Activated T-cell treated with anti-CD3 and anti-CD28 coated beads for 24 hours (primary cell): ENCODE data around the gene RPRD2.
A peak's percentile ranks its signal among the peaks of the same experiment; 100 is the strongest.
"Not testable (repeated sequence)": the region's sequence is repeated elsewhere in the genome, so short reads cannot be mapped to it uniquely, and the experiment has no call there.

Experiments
- DNase-seq: peaks from one replicate; pipeline ENCODE4 v3.0.0-alpha.2; 2020; ENCODE audit warnings: low read depth

RPRD2 gene

GRCh38 chr1:150363426-150364230 lies at the start of gene RPRD2:
RPRD2 (plus strand) TSS chr1:150364147; CDS start chr1:150364715, 568 bp downstream.
- DNase-seq = peak; percentile 99

GRCh38 chr1:150314691-150315090 lies 49.3 kb upstream of the RPRD2 start:
- not testable (repeated sequence) for DNase-seq

GRCh38 chr1:150320667-150320978 lies 43.3 kb upstream of the RPRD2 start:
- DNase-seq = no peak

GRCh38 chr1:150321826-150322166 lies 42.2 kb upstream of the RPRD2 start:
- DNase-seq = no peak

- DNase-seq = peak; percentile 4
Observed at GRCh38 chr1:150322310-150322709, 41.6 kb upstream of the RPRD2 start.

GRCh38 chr1:150332651-150333290 lies 31.2 kb upstream of the RPRD2 start:
- DNase-seq = no peak

GRCh38 chr1:150346316-150346715 lies 17.6 kb upstream of the RPRD2 start:
- no peak for DNase-seq

GRCh38 chr1:150352866-150353265 lies 11.1 kb upstream of the RPRD2 start:
- no peak for DNase-seq

GRCh38 chr1:150362721-150363425 lies 1.1 kb upstream of the RPRD2 start:
- peak; percentile 14 for DNase-seq

- DNase-seq = peak; percentile 63
Observed at GRCh38 chr1:150364231-150365003, 470 bp downstream of the RPRD2 start.

- DNase-seq = no peak
Observed at GRCh38 chr1:150365941-150366340, 2.0 kb downstream of the RPRD2 start.

- DNase-seq = no peak
Observed at GRCh38 chr1:150366416-150367296, 2.7 kb downstream of the RPRD2 start.

GRCh38 chr1:150371110-150371509 lies 7.2 kb downstream of the RPRD2 start:
- no peak for DNase-seq

GRCh38 chr1:150372580-150372979 lies 8.6 kb downstream of the RPRD2 start:
- no peak for DNase-seq

GRCh38 chr1:150376110-150376509 lies 12.2 kb downstream of the RPRD2 start:
- no peak for DNase-seq

- DNase-seq = no peak
Observed at GRCh38 chr1:150383631-150384324, 19.8 kb downstream of the RPRD2 start.

GRCh38 chr1:150385537-150386445 lies 21.8 kb downstream of the RPRD2 start:
- no peak for DNase-seq

GRCh38 chr1:150386592-150386991 lies 22.6 kb downstream of the RPRD2 start:
- no peak for DNase-seq

GRCh38 chr1:150387200-150387599 lies 23.3 kb downstream of the RPRD2 start:
- DNase-seq = no peak

- no peak for DNase-seq
Observed at GRCh38 chr1:150388241-150388640, 24.3 kb downstream of the RPRD2 start.
